ENCODE results near the gene PHF19.

DNA sequence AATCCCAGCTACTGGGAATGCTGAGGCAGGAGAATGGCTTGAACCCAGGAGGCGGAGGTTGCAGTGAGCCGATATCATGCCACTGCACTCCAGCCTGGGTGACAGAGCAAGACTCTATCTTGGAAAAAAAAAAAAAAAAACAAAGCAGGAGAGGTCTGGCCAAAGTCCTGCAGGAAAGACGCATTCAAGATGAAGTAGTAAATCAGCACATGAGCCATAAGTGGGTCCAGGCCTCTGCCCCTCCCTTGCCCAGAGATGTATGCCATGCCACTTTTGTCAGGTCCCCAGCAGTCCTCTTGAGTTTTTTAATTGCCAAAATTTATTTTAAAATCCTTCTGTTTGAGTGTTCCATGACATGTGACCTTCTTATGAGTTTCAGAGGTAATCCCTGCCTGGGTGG lies 8.5 kb upstream of the PHF19 start:
- TF ChIP-seq, protein P1, sequence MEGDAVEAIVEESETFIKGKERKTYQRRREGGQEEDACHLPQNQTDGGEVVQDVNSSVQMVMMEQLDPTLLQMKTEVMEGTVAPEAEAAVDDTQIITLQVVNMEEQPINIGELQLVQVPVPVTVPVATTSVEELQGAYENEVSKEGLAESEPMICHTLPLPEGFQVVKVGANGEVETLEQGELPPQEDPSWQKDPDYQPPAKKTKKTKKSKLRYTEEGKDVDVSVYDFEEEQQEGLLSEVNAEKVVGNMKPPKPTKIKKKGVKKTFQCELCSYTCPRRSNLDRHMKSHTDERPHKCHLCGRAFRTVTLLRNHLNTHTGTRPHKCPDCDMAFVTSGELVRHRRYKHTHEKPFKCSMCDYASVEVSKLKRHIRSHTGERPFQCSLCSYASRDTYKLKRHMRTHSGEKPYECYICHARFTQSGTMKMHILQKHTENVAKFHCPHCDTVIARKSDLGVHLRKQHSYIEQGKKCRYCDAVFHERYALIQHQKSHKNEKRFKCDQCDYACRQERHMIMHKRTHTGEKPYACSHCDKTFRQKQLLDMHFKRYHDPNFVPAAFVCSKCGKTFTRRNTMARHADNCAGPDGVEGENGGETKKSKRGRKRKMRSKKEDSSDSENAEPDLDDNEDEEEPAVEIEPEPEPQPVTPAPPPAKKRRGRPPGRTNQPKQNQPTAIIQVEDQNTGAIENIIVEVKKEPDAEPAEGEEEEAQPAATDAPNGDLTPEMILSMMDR (IDR thresholded peaks at IDR 0.05): no peak
- TF ChIP-seq, protein P2, sequence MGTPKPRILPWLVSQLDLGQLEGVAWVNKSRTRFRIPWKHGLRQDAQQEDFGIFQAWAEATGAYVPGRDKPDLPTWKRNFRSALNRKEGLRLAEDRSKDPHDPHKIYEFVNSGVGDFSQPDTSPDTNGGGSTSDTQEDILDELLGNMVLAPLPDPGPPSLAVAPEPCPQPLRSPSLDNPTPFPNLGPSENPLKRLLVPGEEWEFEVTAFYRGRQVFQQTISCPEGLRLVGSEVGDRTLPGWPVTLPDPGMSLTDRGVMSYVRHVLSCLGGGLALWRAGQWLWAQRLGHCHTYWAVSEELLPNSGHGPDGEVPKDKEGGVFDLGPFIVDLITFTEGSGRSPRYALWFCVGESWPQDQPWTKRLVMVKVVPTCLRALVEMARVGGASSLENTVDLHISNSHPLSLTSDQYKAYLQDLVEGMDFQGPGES (IDR thresholded peaks at IDR 0.05; ENCODE audit: low read depth, low read length): no peak
- no peak for TF ChIP-seq CHD2 (IDR thresholded peaks at IDR 0.05; ENCODE audit: low read length, partially characterized antibody)
- TF ChIP-seq JUND (IDR thresholded peaks at IDR 0.05): no peak
- TF ChIP-seq GABPA (IDR thresholded peaks at IDR 0.05; ENCODE audit: low read depth): no peak
- TF ChIP-seq FOXJ3 (CRISPR knock-in tag; IDR thresholded peaks at IDR 0.05): no peak
- TF ChIP-seq, protein P3, sequence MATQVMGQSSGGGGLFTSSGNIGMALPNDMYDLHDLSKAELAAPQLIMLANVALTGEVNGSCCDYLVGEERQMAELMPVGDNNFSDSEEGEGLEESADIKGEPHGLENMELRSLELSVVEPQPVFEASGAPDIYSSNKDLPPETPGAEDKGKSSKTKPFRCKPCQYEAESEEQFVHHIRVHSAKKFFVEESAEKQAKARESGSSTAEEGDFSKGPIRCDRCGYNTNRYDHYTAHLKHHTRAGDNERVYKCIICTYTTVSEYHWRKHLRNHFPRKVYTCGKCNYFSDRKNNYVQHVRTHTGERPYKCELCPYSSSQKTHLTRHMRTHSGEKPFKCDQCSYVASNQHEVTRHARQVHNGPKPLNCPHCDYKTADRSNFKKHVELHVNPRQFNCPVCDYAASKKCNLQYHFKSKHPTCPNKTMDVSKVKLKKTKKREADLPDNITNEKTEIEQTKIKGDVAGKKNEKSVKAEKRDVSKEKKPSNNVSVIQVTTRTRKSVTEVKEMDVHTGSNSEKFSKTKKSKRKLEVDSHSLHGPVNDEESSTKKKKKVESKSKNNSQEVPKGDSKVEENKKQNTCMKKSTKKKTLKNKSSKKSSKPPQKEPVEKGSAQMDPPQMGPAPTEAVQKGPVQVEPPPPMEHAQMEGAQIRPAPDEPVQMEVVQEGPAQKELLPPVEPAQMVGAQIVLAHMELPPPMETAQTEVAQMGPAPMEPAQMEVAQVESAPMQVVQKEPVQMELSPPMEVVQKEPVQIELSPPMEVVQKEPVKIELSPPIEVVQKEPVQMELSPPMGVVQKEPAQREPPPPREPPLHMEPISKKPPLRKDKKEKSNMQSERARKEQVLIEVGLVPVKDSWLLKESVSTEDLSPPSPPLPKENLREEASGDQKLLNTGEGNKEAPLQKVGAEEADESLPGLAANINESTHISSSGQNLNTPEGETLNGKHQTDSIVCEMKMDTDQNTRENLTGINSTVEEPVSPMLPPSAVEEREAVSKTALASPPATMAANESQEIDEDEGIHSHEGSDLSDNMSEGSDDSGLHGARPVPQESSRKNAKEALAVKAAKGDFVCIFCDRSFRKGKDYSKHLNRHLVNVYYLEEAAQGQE (IDR thresholded peaks at IDR 0.05; ENCODE audit: low read depth, low read length): no peak
- TF ChIP-seq, protein P4, sequence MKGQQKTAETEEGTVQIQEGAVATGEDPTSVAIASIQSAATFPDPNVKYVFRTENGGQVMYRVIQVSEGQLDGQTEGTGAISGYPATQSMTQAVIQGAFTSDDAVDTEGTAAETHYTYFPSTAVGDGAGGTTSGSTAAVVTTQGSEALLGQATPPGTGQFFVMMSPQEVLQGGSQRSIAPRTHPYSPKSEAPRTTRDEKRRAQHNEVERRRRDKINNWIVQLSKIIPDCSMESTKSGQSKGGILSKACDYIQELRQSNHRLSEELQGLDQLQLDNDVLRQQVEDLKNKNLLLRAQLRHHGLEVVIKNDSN (IDR thresholded peaks at IDR 0.05; ENCODE audit: borderline replicate concordance, low read depth): no peak
- no peak for TF ChIP-seq GATA2 (CRISPR knock-in tag; IDR thresholded peaks at IDR 0.05)
- no peak for TF ChIP-seq MEF2A (IDR thresholded peaks at IDR 0.05; ENCODE audit: borderline replicate concordance, low read depth)
- TF ChIP-seq, protein P5, sequence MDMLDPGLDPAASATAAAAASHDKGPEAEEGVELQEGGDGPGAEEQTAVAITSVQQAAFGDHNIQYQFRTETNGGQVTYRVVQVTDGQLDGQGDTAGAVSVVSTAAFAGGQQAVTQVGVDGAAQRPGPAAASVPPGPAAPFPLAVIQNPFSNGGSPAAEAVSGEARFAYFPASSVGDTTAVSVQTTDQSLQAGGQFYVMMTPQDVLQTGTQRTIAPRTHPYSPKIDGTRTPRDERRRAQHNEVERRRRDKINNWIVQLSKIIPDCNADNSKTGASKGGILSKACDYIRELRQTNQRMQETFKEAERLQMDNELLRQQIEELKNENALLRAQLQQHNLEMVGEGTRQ (IDR thresholded peaks at IDR 0.05; ENCODE audit: borderline replicate concordance, low read depth, low read length): no peak
